HEK293 (cell line): ENCODE results near the gene SCUBE1.

Source experiments
- CTCF ChIA-PET: fragments of 350-600 bp; formaldehyde crosslinking; extraction: SDS; loops from one replicate; lab custom pipeline; 2021; ENCODE audit warnings: antibody characterized with exemption; lab: Yijun Ruan, JAX
- POLR2A ChIA-PET: fragments of 300-600 bp; formaldehyde crosslinking; extraction: SDS; loops from one replicate; lab custom pipeline; 2020; ENCODE audit warnings: antibody characterized with exemption, inconsistent platforms; lab: Yijun Ruan, JAX
- H3K27ac ChIP-seq: fragments of 200-500 bp; sonication (Bioruptor generic); 2 replicates; pipeline ENCODE4 v1.5.1; 2014; ENCODE audit warnings: low read depth, low read length, control low read depth, inconsistent platforms; ENCODE audit errors: extremely low read depth
- H3K36me3 ChIP-seq, 2 experiments: fragments of 200-500 bp in 1 of 2; sonication (Bioruptor generic) in 1 of 2; 1 replicate in 1 of 2; 2 replicates in 1 of 2; pipeline ENCODE4 v1.5.1; 2014 to 2017; ENCODE audit warnings: inconsistent platforms in 2 of 2, low read length in 2 of 2; ENCODE audit not compliant: control insufficient read depth in 2 of 2, insufficient read depth in 1 of 2
- H3K4me1 ChIP-seq: fragments of 200-500 bp; sonication (Bioruptor generic); 2 replicates; pipeline ENCODE4 v1.5.1; 2014; ENCODE audit warnings: mild to moderate bottlenecking, low read length, inconsistent platforms; ENCODE audit not compliant: control insufficient read depth, insufficient read depth
- H3K4me3 ChIP-seq: 2 replicates; pipeline ENCODE4 v1.5.1; 2011; ENCODE audit warnings: low read depth, mild to moderate bottlenecking, control low read depth, low read length, moderate library complexity
- H3K9me3 ChIP-seq: fragments of 200-500 bp; sonication (Bioruptor generic); 2 replicates; pipeline ENCODE4 v1.5.1; 2014; ENCODE audit warnings: low read depth, low read length, inconsistent platforms; ENCODE audit not compliant: control insufficient read depth, insufficient read depth
- ATF2 ChIP-seq: fragments of 450-650 bp; formaldehyde crosslinking; IDR thresholded peaks from 2 replicates; pipeline ENCODE4 v1.5.1; 2016; ENCODE audit warnings: missing biosample characterization, missing genetic modification characterization, low read depth
- ZBTB49 ChIP-seq: fragments of 450-650 bp; formaldehyde crosslinking; IDR thresholded peaks from 2 replicates; pipeline ENCODE4 v1.5.1; 2016; ENCODE audit warnings: missing biosample characterization, missing genetic modification characterization, low read depth
- ZBTB7A ChIP-seq: fragments of 450-650 bp; formaldehyde crosslinking; IDR thresholded peaks from 2 replicates; pipeline ENCODE4 v1.5.1; 2016; ENCODE audit warnings: low read depth, missing biosample characterization, missing genetic modification characterization
- ZNF214 ChIP-seq: fragments of 450-650 bp; formaldehyde crosslinking; IDR thresholded peaks from 2 replicates; pipeline ENCODE4 v1.5.1; 2017; ENCODE audit warnings: missing biosample characterization, mild to moderate bottlenecking, missing genetic modification characterization, borderline replicate concordance
- ZNF23 ChIP-seq: fragments of 450-650 bp; formaldehyde crosslinking; IDR thresholded peaks from 2 replicates; pipeline ENCODE4 v1.5.1; 2016; ENCODE audit warnings: missing biosample characterization, missing genetic modification characterization, borderline replicate concordance
- ZNF37A ChIP-seq: fragments of 450-650 bp; IDR thresholded peaks from 2 replicates; pipeline ENCODE4 v1.5.1; 2018; ENCODE audit warnings: missing biosample characterization, missing genetic modification characterization
- ZNF510 ChIP-seq: fragments of 450-650 bp; formaldehyde crosslinking; IDR thresholded peaks from 2 replicates; pipeline ENCODE4 v1.5.1; 2018; ENCODE audit warnings: mild to moderate bottlenecking, missing genetic modification characterization, missing biosample characterization; ENCODE audit not compliant: insufficient replicate concordance
- ZNF623 ChIP-seq: fragments of 450-650 bp; formaldehyde crosslinking; IDR thresholded peaks from 2 replicates; pipeline ENCODE4 v1.5.1; 2016; ENCODE audit warnings: missing biosample characterization, missing genetic modification characterization
- ZNF704 ChIP-seq: fragments of 450-650 bp; formaldehyde crosslinking; IDR thresholded peaks from 2 replicates; pipeline ENCODE4 v1.5.1; 2016; ENCODE audit warnings: missing biosample characterization, missing genetic modification characterization
- ZSCAN18 ChIP-seq: fragments of 450-650 bp; formaldehyde crosslinking; IDR thresholded peaks from 2 replicates; pipeline ENCODE4 v1.5.1; 2016; ENCODE audit warnings: missing biosample characterization, missing genetic modification characterization
- TF ChIP-seq, protein P1 (sequence below): sonication (generic); formaldehyde crosslinking; IDR thresholded peaks from 2 replicates; pipeline ENCODE4 v1.8.1; 2022; ENCODE audit warnings: mild to moderate bottlenecking, moderate library complexity, missing genetic modification reagents
- TF ChIP-seq, protein P2 (sequence below): fragments of 450-650 bp; formaldehyde crosslinking; IDR thresholded peaks from 2 replicates; pipeline ENCODE4 v1.5.1; 2017; ENCODE audit warnings: missing biosample characterization, missing genetic modification characterization
- TF ChIP-seq, protein P3 (sequence below): fragments of 450-650 bp; IDR thresholded peaks from 2 replicates; pipeline ENCODE4 v1.5.1; 2018; ENCODE audit warnings: missing biosample characterization, missing genetic modification characterization

Gene SCUBE1

GRCh38 chr22:43333156-43333555 lies 10.0 kb downstream of the SCUBE1 start:
- no peak overlapping the region for H3K27ac ChIP-seq
- no peak for TF ChIP-seq ZBTB7A (tag by site-specific recombination)
- TF ChIP-seq ZNF37A (tag by site-specific recombination), result no peak
- no peak for TF ChIP-seq ZSCAN18 (tag by site-specific recombination)
- TF ChIP-seq ZNF704 (tag by site-specific recombination), result no peak
- TF ChIP-seq ATF2 (tag by site-specific recombination), result no peak
- TF ChIP-seq ZNF510 (tag by site-specific recombination), result no peak
- TF ChIP-seq, protein P1, sequence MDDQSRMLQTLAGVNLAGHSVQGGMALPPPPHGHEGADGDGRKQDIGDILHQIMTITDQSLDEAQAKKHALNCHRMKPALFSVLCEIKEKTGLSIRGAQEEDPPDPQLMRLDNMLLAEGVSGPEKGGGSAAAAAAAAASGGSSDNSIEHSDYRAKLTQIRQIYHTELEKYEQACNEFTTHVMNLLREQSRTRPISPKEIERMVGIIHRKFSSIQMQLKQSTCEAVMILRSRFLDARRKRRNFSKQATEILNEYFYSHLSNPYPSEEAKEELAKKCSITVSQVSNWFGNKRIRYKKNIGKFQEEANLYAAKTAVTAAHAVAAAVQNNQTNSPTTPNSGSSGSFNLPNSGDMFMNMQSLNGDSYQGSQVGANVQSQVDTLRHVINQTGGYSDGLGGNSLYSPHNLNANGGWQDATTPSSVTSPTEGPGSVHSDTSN (CRISPR knock-in tag), result no peak
- TF ChIP-seq, protein P2, sequence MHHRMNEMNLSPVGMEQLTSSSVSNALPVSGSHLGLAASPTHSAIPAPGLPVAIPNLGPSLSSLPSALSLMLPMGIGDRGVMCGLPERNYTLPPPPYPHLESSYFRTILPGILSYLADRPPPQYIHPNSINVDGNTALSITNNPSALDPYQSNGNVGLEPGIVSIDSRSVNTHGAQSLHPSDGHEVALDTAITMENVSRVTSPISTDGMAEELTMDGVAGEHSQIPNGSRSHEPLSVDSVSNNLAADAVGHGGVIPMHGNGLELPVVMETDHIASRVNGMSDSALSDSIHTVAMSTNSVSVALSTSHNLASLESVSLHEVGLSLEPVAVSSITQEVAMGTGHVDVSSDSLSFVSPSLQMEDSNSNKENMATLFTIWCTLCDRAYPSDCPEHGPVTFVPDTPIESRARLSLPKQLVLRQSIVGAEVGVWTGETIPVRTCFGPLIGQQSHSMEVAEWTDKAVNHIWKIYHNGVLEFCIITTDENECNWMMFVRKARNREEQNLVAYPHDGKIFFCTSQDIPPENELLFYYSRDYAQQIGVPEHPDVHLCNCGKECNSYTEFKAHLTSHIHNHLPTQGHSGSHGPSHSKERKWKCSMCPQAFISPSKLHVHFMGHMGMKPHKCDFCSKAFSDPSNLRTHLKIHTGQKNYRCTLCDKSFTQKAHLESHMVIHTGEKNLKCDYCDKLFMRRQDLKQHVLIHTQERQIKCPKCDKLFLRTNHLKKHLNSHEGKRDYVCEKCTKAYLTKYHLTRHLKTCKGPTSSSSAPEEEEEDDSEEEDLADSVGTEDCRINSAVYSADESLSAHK (tag by site-specific recombination), result peak; percentile 36; the same call in 1 of the 2 replicates
- no peak for TF ChIP-seq ZBTB49 (tag by site-specific recombination)
- CTCF ChIA-PET, result interaction anchor here (0.5 to 3.5 kb wide), 2 partner anchors 14 to 955 kb away, joined by 3 to 20 read pairs; no protein-coding TSS in a partner anchor
- H3K9me3 ChIP-seq, result no peaks in the 10 kb centered on the region
- no peak overlapping the region for H3K4me3 ChIP-seq
- POLR2A ChIA-PET, result no interaction called here
- H3K36me3 ChIP-seq, result peaks cover 0 to 8% of the 10 kb centered on the region in 2 experiments; a peak in 1 of 3 replicates
- no peaks in the 10 kb centered on the region for H3K4me1 ChIP-seq

GRCh38 chr22:43331698-43332097 lies 11.5 kb downstream of the SCUBE1 start:
- no peaks in the 10 kb centered on the region for H3K4me1 ChIP-seq
- H3K9me3 ChIP-seq, result no peaks in the 10 kb centered on the region
- no peak overlapping the region for H3K27ac ChIP-seq
- TF ChIP-seq, protein P3, sequence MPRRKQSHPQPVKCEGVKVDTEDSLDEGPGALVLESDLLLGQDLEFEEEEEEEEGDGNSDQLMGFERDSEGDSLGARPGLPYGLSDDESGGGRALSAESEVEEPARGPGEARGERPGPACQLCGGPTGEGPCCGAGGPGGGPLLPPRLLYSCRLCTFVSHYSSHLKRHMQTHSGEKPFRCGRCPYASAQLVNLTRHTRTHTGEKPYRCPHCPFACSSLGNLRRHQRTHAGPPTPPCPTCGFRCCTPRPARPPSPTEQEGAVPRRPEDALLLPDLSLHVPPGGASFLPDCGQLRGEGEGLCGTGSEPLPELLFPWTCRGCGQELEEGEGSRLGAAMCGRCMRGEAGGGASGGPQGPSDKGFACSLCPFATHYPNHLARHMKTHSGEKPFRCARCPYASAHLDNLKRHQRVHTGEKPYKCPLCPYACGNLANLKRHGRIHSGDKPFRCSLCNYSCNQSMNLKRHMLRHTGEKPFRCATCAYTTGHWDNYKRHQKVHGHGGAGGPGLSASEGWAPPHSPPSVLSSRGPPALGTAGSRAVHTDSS (tag by site-specific recombination), result no peak
- TF ChIP-seq ZNF23 (tag by site-specific recombination) (no peak), ZNF623 (tag by site-specific recombination) (peak; percentile 82), ZNF214 (tag by site-specific recombination) (no peak)
- CTCF ChIA-PET, result interaction anchor here (0.7 to 3.5 kb wide), 2 partner anchors 15 to 100 kb away, joined by 4 to 20 read pairs; no protein-coding TSS in a partner anchor
- peaks cover 0 to 8% of the 10 kb centered on the region in 2 experiments; a peak in 1 of 3 replicates for H3K36me3 ChIP-seq
- POLR2A ChIA-PET, result no interaction called here
- H3K4me3 ChIP-seq, result no peak overlapping the region
